C1 segment of cervical spinal cord (tissue), 14 donors: ENCODE results near the gene PUS3.
A peak's percentile ranks its signal among the peaks of the same experiment; 100 is the strongest.
"Not testable (repeated sequence)": the region's sequence is repeated elsewhere in the genome, so short reads cannot be mapped to it uniquely, and the experiment has no call there.

Source experiments
- DNase-seq, 14 donors: peaks; one replicate each; lab custom pipeline; 2025; lab: John Stamatoyannopoulos, UW

The PUS3 gene

DNA sequence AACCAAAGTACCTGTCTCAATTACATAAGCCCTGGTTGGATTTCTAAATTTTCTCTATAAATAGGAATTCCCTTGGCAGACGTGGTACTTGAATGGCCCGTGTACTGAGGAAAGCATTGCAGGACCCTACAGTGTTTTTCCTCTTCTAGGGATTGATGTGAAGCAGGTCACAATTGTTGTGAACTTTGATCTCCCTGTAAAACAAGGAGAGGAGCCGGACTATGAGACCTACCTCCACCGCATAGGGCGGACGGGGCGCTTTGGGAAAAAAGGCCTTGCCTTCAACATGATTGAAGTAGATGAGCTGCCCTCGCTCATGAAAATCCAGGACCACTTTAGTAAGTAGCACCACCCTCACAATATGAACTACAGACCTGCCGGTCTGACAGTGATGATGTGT lies 18.0 kb upstream of the PUS3 start:
- DNase-seq, result no peak

DNA sequence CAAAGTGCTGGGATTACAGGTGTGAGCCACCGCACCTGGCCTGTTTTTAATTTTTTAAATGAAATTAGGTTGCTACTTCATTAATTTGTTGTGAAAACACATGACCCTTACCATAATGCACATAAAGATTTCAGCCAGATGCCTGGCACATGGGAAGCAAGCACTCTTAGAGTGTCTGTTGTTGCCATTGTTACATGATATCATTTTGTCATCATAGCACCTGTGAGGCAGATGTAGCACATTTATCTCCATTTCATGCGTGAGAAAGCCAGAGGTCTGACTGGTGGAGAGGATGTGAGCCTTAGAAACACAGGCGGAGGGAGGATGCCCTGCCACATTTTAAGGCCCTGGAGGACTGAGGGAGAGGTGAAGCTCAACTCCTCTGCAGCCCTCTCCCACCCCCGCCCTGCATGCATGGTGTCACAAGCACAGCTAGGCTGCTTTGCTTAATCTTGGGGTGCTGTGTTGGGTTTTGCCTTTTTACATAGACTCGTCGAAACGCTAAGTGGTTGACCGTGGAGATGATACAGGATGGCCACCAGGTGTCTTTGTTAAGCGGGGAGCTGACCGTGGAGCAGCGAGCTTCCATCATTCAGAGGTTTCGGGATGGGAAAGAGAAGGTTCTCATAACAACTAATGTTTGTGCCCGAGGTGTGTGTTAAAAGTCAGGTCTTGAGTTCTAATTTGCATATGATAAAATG lies 15.3 kb upstream of the PUS3 start:
- no peak for DNase-seq

DNA sequence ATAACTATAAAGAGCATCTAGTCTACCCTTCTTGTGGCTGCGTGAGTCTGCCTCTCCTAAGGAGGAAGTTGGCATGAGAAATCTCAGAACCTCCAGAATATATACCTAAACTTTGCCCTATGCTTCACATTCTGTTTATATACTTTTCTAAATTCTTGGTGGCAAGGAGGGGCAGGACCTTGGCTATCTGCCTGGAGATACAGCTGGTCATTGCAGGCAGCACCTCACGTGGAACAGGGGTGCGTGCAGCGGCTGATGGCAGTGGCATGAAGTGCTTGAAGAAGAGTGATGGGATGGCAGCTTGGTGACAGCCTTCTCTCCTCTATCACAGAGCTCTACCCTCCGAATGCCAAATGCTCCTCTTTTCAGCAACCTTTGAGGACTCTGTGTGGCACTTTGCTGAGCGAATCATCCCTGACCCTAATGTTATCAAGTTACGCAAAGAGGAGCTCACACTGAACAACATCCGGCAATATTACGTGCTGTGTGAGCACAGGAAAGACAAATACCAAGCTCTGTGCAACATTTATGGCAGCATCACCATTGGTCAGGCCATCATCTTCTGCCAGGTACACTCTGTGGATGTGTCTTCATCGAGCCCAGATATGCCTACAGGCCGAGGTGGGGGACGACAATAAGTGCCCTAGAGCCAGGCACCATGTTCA lies 13.8 kb upstream of the PUS3 start:
- DNase-seq, result no peak

DNA sequence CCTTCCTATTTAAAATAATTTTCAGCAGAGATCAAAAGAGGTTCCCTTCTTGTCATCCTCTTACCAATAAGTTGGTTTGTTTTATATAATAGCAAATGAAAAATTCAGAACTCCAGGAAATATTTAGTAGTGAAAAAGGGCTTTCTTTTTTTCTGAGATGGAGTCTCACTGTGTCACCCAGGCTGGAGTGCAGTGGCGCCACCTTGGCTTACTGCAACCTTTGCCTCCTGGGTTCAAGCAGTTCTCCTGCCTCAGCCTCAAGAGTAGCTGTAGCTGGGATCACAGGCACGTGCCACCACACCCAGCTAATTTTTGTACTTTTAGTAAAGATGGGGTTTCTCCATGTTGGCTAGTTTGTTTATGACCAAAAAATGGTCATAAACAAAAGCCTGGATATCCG lies 11.6 kb upstream of the PUS3 start:
- DNase-seq, result not testable (repeated sequence)

DNA sequence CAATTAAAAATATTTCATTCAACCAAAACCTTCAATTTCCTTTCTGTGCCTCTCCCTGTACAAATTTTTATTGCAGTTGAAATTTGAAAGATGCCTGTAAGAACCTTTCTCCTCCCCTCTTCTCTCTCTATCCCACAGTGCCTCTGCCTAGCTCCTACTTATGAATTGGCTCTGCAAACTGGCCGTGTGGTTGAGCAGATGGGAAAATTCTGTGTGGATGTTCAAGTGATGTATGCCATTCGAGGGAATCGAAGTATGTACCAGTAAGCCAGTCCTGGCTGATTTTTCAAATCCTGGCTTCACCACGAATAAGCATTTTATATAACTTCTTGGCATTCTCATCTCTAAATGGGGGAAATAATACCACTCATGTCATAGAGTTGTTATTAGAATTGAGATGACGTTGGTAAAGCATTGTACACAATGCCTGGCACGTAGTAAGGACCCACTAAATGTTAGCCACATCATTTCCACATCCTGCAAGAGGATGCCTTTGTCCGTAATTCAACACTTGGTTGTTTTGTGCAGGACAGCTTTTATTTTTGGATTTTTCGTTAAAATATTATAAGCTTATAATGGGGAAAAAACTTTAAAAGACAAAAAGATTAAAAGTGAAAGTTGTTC lies 7.3 kb upstream of the PUS3 start:
- no peak for DNase-seq

DNA sequence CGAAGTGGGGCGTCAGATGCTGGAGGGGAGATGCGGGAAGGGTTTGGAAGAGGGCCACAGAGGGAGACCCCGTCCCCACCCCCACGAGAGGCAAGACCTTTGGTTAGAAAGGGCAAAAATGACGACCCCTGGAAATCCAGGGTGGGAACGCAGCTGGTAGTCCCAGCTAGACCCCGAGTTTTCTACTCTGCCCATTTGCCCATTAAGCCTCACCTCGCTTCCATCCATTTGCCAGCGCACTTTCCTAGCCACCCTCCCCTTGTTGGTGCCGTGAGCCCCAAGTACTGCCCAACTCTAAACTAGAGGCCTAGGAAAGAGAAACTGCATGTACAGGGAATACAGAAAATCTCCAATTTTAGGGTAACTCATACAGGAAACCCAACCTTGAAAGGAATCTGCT lies 1.7 kb upstream of the PUS3 start:
- no peak for DNase-seq

DNA sequence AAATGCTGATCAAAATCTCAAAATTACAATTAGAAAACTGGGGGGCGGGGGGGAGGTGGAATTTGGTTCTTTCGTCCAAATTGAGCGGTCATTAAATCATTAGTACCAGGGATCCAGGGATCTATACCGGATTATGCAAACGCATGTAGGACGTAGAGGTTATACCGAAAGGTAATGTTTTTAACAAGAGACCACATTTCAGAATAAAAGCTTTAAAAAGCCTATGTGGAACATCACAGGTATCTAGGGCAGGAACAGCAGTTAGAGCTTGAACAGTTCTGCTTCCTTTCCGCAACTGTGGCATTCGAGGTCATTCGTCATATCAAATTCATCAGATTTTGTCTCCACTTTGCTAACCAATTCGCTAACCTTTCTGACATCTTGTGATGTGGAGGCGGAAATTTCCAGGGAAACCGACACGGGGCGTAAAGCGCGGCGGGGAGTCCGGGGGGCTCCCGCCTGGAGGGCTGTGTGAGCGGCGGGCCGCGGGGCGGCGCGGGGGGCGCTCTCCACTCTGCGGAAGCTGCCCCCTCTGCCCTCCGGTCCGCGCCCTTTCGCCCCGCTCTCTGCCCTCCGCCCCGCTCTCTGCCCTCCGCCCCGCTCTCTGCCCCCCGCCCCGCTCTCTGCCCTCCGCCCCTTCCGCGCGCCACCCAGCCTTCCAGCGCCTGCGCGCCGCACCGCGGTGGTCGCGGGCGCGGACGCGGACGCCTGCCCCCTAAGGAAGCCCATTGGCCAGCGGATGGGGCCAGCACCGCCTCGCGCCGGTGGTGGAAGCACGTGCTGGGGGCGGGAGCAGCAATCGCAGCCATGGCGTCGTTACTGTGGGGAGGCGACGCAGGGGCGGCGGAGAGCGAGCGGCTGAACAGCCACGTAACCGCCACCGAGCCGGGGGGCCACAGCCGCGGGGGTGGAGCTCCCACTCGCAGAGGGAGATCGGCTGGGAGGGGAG lies 979 bp upstream of the PUS3 start, which contains the start of gene DDX25:
Gene DDX25 (plus strand): TSS at position 798 of the 949 bp plus-strand sequence. CDS start 10 bp downstream, at position 808.
- DNase-seq, result peak in 7 of 14 donors; percentile 13 to 67 (median 27)

DNA sequence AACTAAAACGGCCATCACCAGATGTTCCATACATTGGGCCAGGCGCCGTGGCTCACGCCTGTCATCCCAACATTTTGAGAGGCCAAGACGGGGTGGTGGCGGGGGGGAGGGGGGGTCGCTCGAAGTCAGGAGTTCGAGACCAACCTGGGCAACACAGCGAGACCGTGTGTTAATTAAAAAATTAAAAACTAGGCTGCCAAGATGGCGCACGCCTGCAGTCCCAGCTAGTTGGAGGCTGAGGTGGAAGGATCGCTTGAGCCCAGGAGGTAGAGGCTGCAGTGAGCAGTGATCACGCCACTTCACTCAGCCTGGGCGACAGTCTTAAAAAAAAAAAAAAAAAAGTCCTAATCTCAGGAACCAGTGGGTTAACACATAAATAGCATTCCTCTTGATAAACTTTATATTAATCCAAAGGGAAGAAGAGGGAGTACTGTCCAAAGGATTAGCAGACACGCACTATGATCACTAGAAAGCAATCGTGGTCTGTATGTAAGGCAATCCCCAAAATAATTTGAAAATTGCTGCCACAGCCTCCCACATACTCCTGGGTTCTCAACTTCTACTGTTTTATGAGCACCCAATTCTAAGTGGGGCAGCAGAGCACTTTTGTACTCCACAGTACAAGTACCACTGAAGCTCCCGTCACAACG lies 604 bp downstream of the PUS3 start:
- DNase-seq, result no peak

DNA sequence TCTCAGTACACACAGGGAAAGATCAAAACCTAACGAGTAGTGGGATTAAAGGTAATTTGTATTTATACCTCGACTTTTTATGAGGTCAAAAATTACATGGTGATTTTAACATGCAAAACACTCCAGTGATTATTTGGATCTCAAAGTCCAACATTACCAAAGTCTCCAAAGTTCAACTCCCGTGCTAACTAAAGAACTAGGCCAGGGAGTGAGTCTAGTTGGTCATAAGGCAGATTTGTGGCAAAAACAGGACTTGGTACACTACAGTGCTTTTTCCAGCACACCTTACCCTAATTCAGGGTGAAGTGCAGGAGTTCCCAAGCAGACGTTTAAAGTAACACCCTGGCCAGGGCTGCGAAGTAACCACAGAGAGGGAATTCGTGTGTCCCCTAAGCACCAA lies 1.1 kb downstream of the PUS3 start:
- no peak for DNase-seq

DNA sequence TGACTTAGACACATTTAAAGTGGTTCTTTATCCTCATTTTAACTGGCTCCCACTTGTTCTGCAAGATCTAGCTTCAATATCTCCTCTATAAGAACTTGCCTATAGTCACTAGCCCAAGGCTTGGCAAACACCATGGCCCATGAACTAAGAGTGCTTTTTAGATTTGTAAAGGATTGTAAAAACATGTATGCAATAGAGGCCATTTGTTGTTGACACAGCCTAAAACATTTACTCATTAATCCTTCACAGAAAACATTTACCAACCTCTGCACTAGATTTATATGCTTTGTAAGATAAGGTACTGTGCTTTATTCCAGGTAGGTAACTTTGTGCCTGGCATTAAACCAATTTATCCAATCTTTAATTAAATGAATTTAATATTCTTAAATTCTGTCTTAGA lies 10.0 kb downstream of the PUS3 start:
- DNase-seq, result no peak

DNA sequence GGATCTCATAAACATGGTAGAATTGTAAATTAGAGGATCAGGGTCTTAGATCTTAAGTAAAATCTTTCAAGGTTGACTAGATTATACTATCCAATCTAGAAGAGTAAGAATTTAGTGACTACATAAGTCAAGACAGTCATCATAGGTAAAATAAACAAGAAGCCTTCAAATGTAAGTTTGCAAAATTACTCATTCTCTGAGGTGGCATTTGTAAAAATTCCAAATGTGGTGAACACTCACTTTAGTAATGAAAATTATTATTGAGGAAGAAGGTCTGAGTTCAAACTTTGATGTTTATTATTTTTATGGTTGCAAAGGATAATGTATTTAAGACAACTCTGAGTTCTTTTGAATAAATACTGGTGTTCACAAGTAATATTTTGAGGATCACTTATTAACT lies 10.9 kb downstream of the PUS3 start:
- DNase-seq, result no peak

DNA sequence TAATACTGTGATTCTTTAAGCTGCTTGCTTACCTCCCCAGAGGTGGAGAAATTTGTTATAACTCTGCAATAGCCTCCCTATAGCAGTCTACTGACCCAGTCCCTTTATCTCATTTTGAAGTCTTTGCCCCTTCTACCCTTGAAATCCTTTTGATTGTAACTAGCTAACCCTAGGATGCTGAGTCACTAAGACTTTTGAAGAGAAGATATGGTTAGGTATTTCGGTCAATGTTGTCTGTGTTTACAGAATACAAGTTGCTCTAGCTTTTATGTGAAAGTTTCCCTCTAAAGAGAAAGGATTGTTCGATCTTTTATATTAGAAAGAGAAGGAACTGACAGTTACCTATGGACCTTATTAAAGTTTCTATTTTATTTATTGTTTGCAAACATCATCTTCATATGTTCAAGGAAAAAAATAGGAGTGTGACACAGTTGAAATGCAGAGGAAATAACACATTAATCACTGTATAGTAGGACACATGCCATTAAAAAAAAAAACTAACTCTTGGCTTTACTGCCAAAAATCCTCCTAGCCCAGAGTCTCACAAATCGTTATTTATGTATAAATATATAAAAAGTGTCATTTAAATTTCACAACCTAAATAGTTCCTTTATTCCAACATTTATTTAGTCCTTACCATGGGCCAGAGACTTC lies 12.4 kb downstream of the PUS3 start:
- no peak for DNase-seq

DNA sequence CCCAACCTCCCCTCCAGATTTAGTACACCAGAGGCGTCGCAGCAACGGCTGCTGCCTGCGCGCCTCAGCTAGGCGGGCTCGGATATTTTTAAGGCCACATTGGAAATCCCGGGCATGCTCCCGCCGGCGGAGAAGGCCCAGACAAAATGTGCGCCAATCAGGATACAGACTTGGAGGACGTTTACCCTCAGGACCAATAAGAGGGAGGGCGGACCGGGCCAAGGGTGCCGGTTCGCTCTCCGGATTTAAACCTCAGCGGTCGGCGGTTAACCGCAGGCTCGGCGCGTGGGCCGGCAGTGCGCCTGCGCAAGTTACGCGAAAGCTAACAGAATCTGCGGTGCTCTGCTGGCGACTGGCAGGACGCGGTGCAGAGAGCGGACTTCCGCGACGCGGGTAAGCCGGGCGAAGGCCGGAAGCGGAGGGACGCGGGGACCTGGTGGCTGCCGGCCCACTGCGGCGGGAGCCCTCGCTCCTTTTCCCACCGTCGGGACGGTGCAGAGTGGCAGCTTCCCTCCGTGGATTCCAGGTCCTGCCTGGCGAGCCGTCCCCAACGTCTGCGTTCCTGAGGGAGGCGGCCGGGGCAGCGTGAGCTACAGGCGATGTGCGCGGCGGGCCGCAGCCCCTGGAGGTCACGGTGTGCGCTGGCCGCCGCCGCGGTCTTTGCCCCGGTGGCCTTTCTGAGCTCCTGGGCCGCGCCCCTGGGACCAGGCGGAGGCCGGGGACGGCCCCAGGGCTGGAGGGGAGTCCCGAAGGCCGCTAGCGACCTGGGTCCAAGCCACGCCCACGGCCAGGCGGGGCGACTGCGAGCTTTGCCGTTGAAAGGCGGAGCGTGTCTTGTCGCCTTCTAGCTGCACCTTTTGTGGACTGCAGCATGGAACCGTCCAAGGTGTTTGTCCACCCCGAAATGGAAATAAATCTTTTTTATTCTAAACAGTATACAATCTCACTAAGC lies 15.4 kb downstream of the PUS3 start, which contains the start of gene HYLS1:
Gene HYLS1 (plus strand): TSS at position 296 of the 952 bp plus-strand sequence. CDS start 11,701 bp downstream, outside the sequence.
- peak; percentile 58 to 96 (median 87) for DNase-seq

DNA sequence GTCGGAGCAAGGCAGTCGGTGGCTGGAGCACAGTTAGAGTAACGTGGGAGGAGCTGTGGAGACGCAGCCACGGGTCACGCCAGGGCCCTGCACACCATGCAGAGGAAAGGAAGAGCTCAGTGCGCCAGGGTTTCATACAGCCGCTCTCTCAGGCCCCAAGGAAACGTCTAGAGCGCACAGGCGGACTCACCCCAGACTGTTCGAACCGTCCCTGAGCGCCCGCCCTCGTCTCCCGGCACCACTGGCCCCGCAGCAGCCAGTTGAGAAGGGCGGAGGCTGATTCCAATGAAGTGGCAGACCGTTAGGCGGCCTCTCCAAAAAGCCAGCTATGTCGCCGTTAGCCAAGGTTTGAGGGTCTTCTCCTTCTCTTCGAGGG lies 16.0 kb downstream of the PUS3 start:
- peak in 6 of 14 donors; percentile 53 to 70 (median 63) for DNase-seq

DNA sequence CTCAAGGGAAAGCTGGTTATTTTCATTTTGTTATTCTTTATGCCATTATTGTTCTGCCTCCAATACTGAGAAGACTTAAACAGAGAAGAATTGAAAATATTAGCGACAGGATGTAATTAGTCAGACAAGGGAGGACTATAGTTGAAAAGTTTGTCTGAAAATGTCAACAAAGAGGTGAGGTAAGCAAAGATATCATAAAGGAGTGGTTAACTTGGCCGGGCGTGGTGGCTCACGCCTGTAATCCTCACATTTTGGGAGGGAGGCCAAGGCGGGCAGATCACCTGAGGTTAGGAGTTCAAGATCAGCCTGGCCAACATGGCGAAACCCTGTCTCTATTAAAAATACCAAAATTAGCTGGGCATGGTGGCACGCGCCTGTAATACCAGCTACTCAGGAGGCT lies 19.6 kb downstream of the PUS3 start:
- DNase-seq, result no peak

DNA sequence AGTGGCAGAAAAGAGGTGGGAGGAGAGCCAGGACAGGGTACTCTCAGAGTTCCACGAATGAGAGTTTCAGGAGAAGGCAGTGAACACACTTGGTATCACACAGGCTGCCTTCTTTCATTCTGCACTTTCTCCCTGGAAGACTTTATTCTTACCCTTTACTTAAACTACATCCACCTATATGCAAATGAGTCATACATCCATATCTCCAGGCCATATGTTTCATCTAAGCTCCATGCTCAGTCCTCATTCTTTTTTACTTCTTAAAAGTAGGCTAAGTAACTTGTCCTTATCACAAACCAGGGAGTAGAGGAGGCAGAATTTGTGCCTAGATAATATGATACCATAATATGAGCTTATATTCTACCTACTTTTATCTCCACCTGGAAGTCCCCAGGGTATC lies 21.7 kb downstream of the PUS3 start:
- DNase-seq, result no peak

DNA sequence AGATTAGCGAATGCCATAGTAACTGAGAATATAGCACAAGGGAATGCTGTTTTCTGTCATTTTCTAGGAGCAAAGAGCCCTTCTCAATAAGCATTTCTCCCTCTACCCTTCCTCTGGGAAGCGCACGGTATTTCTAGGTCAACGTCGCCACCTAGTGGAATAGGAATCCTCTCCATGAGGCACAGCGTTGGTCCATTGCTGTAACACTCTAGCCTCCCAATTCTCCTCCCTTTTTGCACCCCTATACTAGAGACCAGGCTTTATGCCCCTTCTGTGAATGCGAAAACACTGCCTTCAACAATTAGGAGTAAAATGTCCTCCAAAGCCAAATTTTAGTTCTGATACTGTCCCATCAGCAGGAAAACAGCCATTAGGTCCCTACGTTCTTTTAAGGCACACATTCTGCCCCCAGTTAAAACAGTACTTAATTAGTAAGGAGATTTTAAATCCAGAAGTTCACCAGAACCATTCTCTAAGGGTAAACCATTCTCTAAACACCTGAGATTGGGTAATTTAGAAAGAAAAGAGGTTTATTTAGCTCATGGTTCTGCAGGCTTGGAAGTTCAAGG lies 28.4 kb downstream of the PUS3 start:
- DNase-seq, result peak in 10 of 14 donors; percentile 6 to 59 (median 24)

DNA sequence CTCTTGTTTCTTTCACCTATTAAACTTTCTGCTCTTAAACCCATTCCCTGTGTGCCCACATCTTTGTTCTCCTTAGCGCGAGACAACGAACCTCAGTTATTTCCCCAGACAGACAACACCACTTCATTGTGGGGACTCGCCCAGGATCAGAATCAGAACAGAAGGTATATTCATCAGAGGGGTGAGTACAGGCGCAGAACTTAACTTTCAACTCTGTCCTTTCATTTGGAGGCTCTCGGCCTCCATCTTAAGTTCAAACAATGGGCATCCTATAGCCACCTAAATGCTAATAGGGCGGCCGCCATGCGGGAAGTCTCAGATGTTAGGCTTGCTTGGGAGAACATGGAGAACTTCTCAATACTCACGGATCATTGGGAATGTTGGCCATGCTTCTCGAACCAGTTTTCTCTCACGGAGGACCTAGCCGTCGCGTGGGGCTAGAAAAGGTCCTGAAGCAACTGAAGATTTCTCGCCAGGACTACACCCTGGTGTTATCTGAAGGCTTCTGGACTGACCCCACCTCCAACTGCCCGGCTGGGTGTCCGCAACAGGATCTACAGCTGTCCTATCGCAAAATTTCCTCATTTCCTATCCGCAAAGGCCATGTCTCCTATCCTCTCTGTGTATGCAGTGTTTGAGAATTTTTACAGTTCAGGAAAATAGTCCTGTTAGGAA lies 29.0 kb downstream of the PUS3 start:
- no peak for DNase-seq

DNA sequence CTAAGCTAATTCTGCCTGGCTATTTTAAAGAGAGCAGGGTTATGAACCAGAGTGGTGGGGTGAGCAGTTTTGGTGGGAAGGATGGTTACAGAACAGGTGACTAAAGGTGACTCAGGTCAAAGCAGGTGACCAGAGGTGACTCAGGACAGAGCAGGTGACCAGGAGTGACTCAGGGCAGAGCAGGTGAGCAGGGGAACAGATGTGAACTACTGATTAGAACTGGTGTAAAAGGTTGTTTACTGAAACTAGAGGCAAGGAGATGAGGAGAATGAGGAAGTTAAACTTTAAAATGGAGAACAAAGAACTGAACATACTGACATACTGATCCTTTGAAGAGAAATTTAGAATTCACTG lies 30.9 kb downstream of the PUS3 start:
- no peak for DNase-seq
